HepG2 (cell line): ENCODE data around the gene SURF1. TPM values are rescaled to one million over a fixed set of nuclear protein-coding genes. Genes with fewer than 3 reads are reported as not detected.

ENCODE experiments used
- ADNP ChIP-seq: sonication (generic); formaldehyde crosslinking; IDR thresholded peaks from 2 replicates; pipeline ENCODE4 v1.4.0; 2020; ENCODE audit warnings: missing genetic modification reagents
- ESRRA ChIP-seq: sonication (generic); formaldehyde crosslinking; IDR thresholded peaks from 2 replicates; pipeline ENCODE4 v1.5.1; 2020; ENCODE audit warnings: mild to moderate bottlenecking, low read depth, missing genetic modification reagents
- MYC ChIP-seq: sonication (generic); formaldehyde crosslinking; IDR thresholded peaks from 2 replicates; pipeline ENCODE4 v1.9.0; 2021; ENCODE audit warnings: missing genetic modification reagents, borderline replicate concordance
- NFE2L1 ChIP-seq: sonication (generic); formaldehyde crosslinking; IDR thresholded peaks from 2 replicates; pipeline ENCODE4 v1.4.0; 2020; ENCODE audit warnings: missing genetic modification reagents, mild to moderate bottlenecking, borderline replicate concordance
- NFKBIZ ChIP-seq: IDR thresholded peaks from 2 replicates; pipeline ENCODE4 v1.6.1; 2018; ENCODE audit warnings: missing genetic modification reagents, missing compliant biosample characterization
- NR2F6 ChIP-seq, 2 experiments: IDR thresholded peaks; 2 replicates each; pipeline ENCODE4 v1.6.1; 2016; ENCODE audit warnings: antibody characterized with exemption in 1 of 2, mild to moderate bottlenecking in 1 of 2
- RARA ChIP-seq: IDR thresholded peaks from 2 replicates; pipeline ENCODE4 v1.6.1; 2016; ENCODE audit warnings: missing genetic modification reagents, missing compliant biosample characterization
- RCOR2 ChIP-seq: IDR thresholded peaks from 2 replicates; pipeline ENCODE4 v1.6.1; 2016; ENCODE audit warnings: missing biosample characterization, missing genetic modification reagents
- RFXANK ChIP-seq: IDR thresholded peaks from 2 replicates; pipeline ENCODE4 v1.6.1; 2016
- SRY ChIP-seq: sonication (generic); formaldehyde crosslinking; IDR thresholded peaks from 2 replicates; pipeline ENCODE4 v1.8.0; 2022; ENCODE audit warnings: mild to moderate bottlenecking, missing genetic modification reagents
- ZEB1 ChIP-seq: IDR thresholded peaks from 2 replicates; pipeline ENCODE4 v1.6.1; 2012; ENCODE audit warnings: mild to moderate bottlenecking, low read depth, inconsistent platforms; ENCODE audit not compliant: insufficient replicate concordance
- ZNF292 ChIP-seq: sonication (generic); formaldehyde crosslinking; IDR thresholded peaks from 2 replicates; pipeline ENCODE4 v1.8.1; 2022; ENCODE audit warnings: mild to moderate bottlenecking, low read depth, missing genetic modification reagents, borderline replicate concordance
- ZNF333 ChIP-seq: sonication (generic); formaldehyde crosslinking; IDR thresholded peaks from 2 replicates; pipeline ENCODE4 v1.4.0; 2020; ENCODE audit warnings: mild to moderate bottlenecking, missing genetic modification reagents, borderline replicate concordance
- ZNF761 ChIP-seq: sonication (generic); formaldehyde crosslinking; conservative IDR thresholded peaks from 2 replicates; pipeline ENCODE4 v1.4.0; 2020; ENCODE audit warnings: mild to moderate bottlenecking, missing genetic modification reagents
- ZSCAN29 ChIP-seq: sonication (generic); formaldehyde crosslinking; conservative IDR thresholded peaks from 2 replicates; pipeline ENCODE4 v1.4.0; 2020; ENCODE audit warnings: mild to moderate bottlenecking, missing genetic modification reagents
- polyA plus RNA-seq, 8 experiments: library from polyadenylated mRNA; depleted of rRNA in 3 of 8; stranded (reverse) in 7 of 8; unstranded in 1 of 8; fragments of >200 nt; fragmentation: Illumina TruSeq in 4 of 8; extraction: Trizol in 4 of 8; gene quantifications; 2 replicates each; pipeline versions ENCODE4 v1.2.1 to v1.2.3, GENCODE V29; 2011 to 2016; ENCODE audit warnings: low read depth in 4 of 8, missing spikeins in 1 of 8, mixed read lengths in 1 of 8; ENCODE audit not compliant: insufficient read depth in 1 of 8
- total RNA-seq, 5 experiments: library from RNA; depleted of rRNA; stranded (reverse); fragments of >200 nt; fragmentation: Illumina TruSeq; extraction: Trizol; gene quantifications; 2 replicates each; pipeline ENCODE4 v1.2.3, GENCODE V29; 2016; ENCODE audit warnings: low read depth in 1 of 5
- TF ChIP-seq, protein P1 (sequence below), 2 experiments: sonication (generic) in 1 of 2; formaldehyde crosslinking in 1 of 2; IDR thresholded peaks; 2 replicates each; pipeline versions ENCODE4 v1.6.1 to v1.9.0; 2014 to 2022; ENCODE audit warnings: antibody characterized with exemption in 1 of 2, borderline replicate concordance in 1 of 2, inconsistent platforms in 1 of 2, low read depth in 1 of 2, missing genetic modification reagents in 1 of 2
- TF ChIP-seq, protein P2 (sequence below): sonication (generic); formaldehyde crosslinking; IDR thresholded peaks from 2 replicates; pipeline ENCODE4 v1.8.0; 2023; ENCODE audit warnings: mild to moderate bottlenecking, missing genetic modification reagents
- TF ChIP-seq, protein P3 (sequence below): sonication (generic); IDR thresholded peaks from 2 replicates; pipeline ENCODE4 v1.6.1; 2016; ENCODE audit warnings: low read depth, borderline replicate concordance
- TF ChIP-seq, protein P4 (sequence below), 2 experiments: sonication (generic) in 1 of 2; formaldehyde crosslinking in 1 of 2; IDR thresholded peaks; 2 replicates each; pipeline versions ENCODE4 v1.5.1 to v1.6.1; 2011 to 2020; ENCODE audit warnings: borderline replicate concordance in 1 of 2, low read depth in 1 of 2, low read length in 1 of 2, mild to moderate bottlenecking in 1 of 2, missing genetic modification reagents in 1 of 2, moderate library complexity in 1 of 2

Gene SURF1
- total and polyA plus RNA-seq, 2 of the 13 experiments (the other 11 are each of a cell fraction or from before 2014, with no cell fraction given), result 17.8 to 40.7 TPM

DNA sequence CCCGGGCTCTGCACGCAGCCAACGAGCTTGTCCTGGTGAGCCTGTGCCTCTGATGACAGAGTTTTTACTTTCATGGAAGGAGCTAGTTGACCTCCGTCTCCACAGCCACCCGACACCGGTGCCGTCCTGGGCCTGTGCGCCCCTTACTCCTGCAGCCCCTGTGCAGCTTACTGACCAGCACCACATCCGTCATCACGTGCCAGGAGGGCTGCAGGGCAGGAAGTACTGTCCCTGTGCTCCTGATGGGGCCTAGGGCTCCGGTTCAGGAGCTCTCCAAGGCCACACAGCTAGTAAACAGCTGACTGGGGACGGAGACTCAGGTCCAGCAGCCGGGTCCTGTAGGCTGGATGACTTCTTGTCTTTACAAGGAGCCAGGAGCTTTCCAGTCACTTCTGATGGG lies 30.1 kb upstream of the SURF1 start (continued):
- TF ChIP-seq ZEB1 (no peak), ADNP (CRISPR knock-in tag) (0 out of 2 replicates have a peak, but pooled peaks have one; percentile 39), ZNF761 (CRISPR knock-in tag) (0 out of 2 replicates have a peak, but pooled peaks have one; percentile 42), RARA (CRISPR knock-in tag) (peak; percentile 23; the same call in 1 of the 2 replicates), SRY (CRISPR knock-in tag) (0 out of 2 replicates have a peak, but pooled peaks have one; percentile 53), NFE2L1 (CRISPR knock-in tag) (no peak), NR2F6 (IDR thresholded peaks at IDR 0.05) (no peak), NR2F6 (CRISPR knock-in tag; IDR thresholded peaks at IDR 0.05) (peak; percentile 33; the same call in 1 of the 2 replicates), NFKBIZ (CRISPR knock-in tag) (no peak), ESRRA (CRISPR knock-in tag) (0 out of 2 replicates have a peak, but pooled peaks have one; percentile 24), ZNF292 (peak; percentile 42; the same call in 1 of the 2 replicates), MYC (CRISPR knock-in tag) (peak; percentile 71), RFXANK (CRISPR knock-in tag) (no peak), ZNF333 (CRISPR knock-in tag) (0 out of 2 replicates have a peak, but pooled peaks have one; percentile 20), RCOR2 (CRISPR knock-in tag) (0 out of 2 replicates have a peak, but pooled peaks have one; percentile 15), ZSCAN29 (CRISPR knock-in tag) (no peak)
- TF ChIP-seq, protein P1, sequence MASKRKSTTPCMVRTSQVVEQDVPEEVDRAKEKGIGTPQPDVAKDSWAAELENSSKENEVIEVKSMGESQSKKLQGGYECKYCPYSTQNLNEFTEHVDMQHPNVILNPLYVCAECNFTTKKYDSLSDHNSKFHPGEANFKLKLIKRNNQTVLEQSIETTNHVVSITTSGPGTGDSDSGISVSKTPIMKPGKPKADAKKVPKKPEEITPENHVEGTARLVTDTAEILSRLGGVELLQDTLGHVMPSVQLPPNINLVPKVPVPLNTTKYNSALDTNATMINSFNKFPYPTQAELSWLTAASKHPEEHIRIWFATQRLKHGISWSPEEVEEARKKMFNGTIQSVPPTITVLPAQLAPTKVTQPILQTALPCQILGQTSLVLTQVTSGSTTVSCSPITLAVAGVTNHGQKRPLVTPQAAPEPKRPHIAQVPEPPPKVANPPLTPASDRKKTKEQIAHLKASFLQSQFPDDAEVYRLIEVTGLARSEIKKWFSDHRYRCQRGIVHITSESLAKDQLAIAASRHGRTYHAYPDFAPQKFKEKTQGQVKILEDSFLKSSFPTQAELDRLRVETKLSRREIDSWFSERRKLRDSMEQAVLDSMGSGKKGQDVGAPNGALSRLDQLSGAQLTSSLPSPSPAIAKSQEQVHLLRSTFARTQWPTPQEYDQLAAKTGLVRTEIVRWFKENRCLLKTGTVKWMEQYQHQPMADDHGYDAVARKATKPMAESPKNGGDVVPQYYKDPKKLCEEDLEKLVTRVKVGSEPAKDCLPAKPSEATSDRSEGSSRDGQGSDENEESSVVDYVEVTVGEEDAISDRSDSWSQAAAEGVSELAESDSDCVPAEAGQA (IDR thresholded peaks at IDR 0.05; ENCODE audit: low read depth), result no peak
- TF ChIP-seq, protein P1 (CRISPR knock-in tag; IDR thresholded peaks at IDR 0.05; ENCODE audit: borderline replicate concordance), result no peak
- TF ChIP-seq, protein P2, sequence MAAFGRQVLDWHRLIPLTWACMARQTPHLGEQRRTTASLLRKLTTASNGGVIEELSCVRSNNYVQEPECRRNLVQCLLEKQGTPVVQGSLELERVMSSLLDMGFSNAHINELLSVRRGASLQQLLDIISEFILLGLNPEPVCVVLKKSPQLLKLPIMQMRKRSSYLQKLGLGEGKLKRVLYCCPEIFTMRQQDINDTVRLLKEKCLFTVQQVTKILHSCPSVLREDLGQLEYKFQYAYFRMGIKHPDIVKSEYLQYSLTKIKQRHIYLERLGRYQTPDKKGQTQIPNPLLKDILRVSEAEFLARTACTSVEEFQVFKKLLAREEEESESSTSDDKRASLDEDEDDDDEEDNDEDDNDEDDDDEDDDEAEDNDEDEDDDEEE, result 0 out of 2 replicates have a peak, but pooled peaks have one; percentile 47
- TF ChIP-seq, protein P3, sequence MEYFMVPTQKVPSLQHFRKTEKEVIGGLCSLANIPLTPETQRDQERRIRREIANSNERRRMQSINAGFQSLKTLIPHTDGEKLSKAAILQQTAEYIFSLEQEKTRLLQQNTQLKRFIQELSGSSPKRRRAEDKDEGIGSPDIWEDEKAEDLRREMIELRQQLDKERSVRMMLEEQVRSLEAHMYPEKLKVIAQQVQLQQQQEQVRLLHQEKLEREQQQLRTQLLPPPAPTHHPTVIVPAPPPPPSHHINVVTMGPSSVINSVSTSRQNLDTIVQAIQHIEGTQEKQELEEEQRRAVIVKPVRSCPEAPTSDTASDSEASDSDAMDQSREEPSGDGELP, result peak; percentile 96
- TF ChIP-seq, protein P4, sequence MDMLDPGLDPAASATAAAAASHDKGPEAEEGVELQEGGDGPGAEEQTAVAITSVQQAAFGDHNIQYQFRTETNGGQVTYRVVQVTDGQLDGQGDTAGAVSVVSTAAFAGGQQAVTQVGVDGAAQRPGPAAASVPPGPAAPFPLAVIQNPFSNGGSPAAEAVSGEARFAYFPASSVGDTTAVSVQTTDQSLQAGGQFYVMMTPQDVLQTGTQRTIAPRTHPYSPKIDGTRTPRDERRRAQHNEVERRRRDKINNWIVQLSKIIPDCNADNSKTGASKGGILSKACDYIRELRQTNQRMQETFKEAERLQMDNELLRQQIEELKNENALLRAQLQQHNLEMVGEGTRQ (IDR thresholded peaks at IDR 0.05; ENCODE audit: low read depth, low read length), result 0 out of 2 replicates have a peak, but pooled peaks have one; percentile 11
- TF ChIP-seq, protein P4 (CRISPR knock-in tag; IDR thresholded peaks at IDR 0.05; ENCODE audit: borderline replicate concordance), result peak; percentile 64; the same call in 1 of the 2 replicates
